22Rv1 (cell line): ENCODE results near the gene CERS1.

Source experiments
- CTCF ChIP-seq: fragments of 450-650 bp; IDR thresholded peaks from 2 replicates; pipeline ENCODE4 v1.5.1; 2017; ENCODE audit warnings: mild to moderate bottlenecking
- ZFX ChIP-seq: fragments of 450-650 bp; IDR thresholded peaks from 2 replicates; pipeline ENCODE4 v1.6.1; 2017; ENCODE audit warnings: antibody characterized with exemption, borderline replicate concordance

- TF ChIP-seq CTCF (no peak), ZFX (no peak)
Measured at GRCh38 chr19:18906605-18907519, 10.9 kb upstream of the CERS1 start.
